Tibial nerve (tissue), 4 donors: Measurements from ENCODE around the gene TTC33. TPM values are rescaled to one million over a fixed set of nuclear protein-coding genes. Genes with fewer than 3 reads are reported as not detected.

Source experiments
- DNase-seq, 2 donors: peaks; one replicate each; pipeline ENCODE4 v3.0.0-alpha.2; 2019; ENCODE audit warnings: low spot score in 2 of 2
- H3K27ac ChIP-seq, 4 donors: fragments of 200-600 bp; sonication (generic) in 3 of 4; one replicate each; pipeline ENCODE4 v1.5.1; 2017 to 2019; ENCODE audit warnings: mild to moderate bottlenecking in 1 of 4
- H3K27me3 ChIP-seq, 2 donors: fragments of 200-600 bp; sonication (generic) in 1 of 2; one replicate each; pipeline versions ENCODE4 v1.5.1 to v1.6.0; 2017 to 2019
- H3K36me3 ChIP-seq, 3 donors: fragments of 200-600 bp; sonication (generic); one replicate each; pipeline ENCODE4 v1.5.1; 2018 to 2019
- H3K4me1 ChIP-seq, 4 donors: fragments of 200-600 bp; sonication (generic) in 3 of 4; one replicate each; pipeline ENCODE4 v1.5.1; 2017 to 2019
- H3K4me3 ChIP-seq, 4 donors: fragments of 200-600 bp; sonication (generic) in 3 of 4; one replicate each; pipeline ENCODE4 v1.5.1; 2017 to 2019; ENCODE audit warnings: mild to moderate bottlenecking in 1 of 4, moderate library complexity in 1 of 4
- H3K9me3 ChIP-seq, 4 donors: fragments of 200-600 bp; sonication (generic) in 3 of 4; one replicate each; pipeline ENCODE4 v1.5.1; 2017 to 2019
- CTCF ChIP-seq, 5 experiments: fragments of 200-600 bp in 3 of 5; fragments of 450-650 bp in 2 of 5; sonication (generic) in 3 of 5; IDR thresholded peaks; one replicate each; pipeline ENCODE4 v1.5.1; 2016 to 2019; ENCODE audit warnings: antibody characterized with exemption in 5 of 5, mild to moderate bottlenecking in 3 of 5, moderate library complexity in 2 of 5
- EP300 ChIP-seq, 2 donors: sonication (generic); formaldehyde crosslinking; IDR thresholded peaks; one replicate each; pipeline ENCODE4 v1.6.1; 2017; ENCODE audit warnings: antibody characterized with exemption in 2 of 2, mild to moderate bottlenecking in 1 of 2
- POLR2A ChIP-seq, 2 donors: fragments of 450-650 bp; IDR thresholded peaks; one replicate each; pipeline ENCODE4 v1.6.1; 2017; ENCODE audit warnings: antibody characterized with exemption in 2 of 2, mild to moderate bottlenecking in 2 of 2, moderate library complexity in 2 of 2
- WGBS, 2 donors: methylation state at CpG; one replicate each; pipeline ENCODE4 v1.1.5; 2018; 5-methylcytosine and 5-hydroxymethylcytosine counted together
- total RNA-seq, 4 donors: library from RNA; depleted of rRNA; stranded (reverse); fragments of >200 nt; gene quantifications; one replicate each; pipeline ENCODE4 v1.1.0, GENCODE V29; 2016

The TTC33 gene
- total RNA-seq, 4 donors from 2014 or later = 11.4 to 27.1 (median 19.9) TPM

GRCh38 chr5:40634154-40634553 is 121.6 kb downstream of the TTC33 start:
- Histone ChIP-seq H3K4me1 (no peaks in the 10 kb centered on the region), H3K27ac (no peak overlapping the region), H3K9me3 (peaks cover 0 to 42% (median 5%) of the 10 kb centered on the region in 4 donors), H3K27me3 (no peaks in the 10 kb centered on the region), H3K4me3 (no peak overlapping the region), H3K36me3 (no peaks in the 10 kb centered on the region)
- TF ChIP-seq POLR2A (IDR thresholded peaks at IDR 0.05) (no peak), CTCF (IDR thresholded peaks at IDR 0.05) (no peak), EP300 (IDR thresholded peaks at IDR 0.05) (no peak)
- DNase-seq = no peak
- WGBS, 2 donors = 53 to 66% methylated on average over 3 of the region's 3 CpGs

GRCh38 chr5:40631236-40631635 is 124.5 kb downstream of the TTC33 start:
- Histone ChIP-seq H3K36me3 (no peaks in the 10 kb centered on the region), H3K27ac (no peak overlapping the region), H3K27me3 (no peaks in the 10 kb centered on the region), H3K4me3 (no peak overlapping the region), H3K9me3 (peaks cover 0 to 14% (median 2%) of the 10 kb centered on the region in 4 donors), H3K4me1 (no peaks in the 10 kb centered on the region)
- TF ChIP-seq CTCF (IDR thresholded peaks at IDR 0.05) (no peak), POLR2A (IDR thresholded peaks at IDR 0.05) (no peak), EP300 (IDR thresholded peaks at IDR 0.05) (no peak)
- no peak for DNase-seq
- WGBS, 2 donors = 68 to 71% methylated on average over 7 of the region's 7 CpGs

- TF ChIP-seq POLR2A (IDR thresholded peaks at IDR 0.05) = no peak
- no peak for TF ChIP-seq CTCF (IDR thresholded peaks at IDR 0.05)
- TF ChIP-seq EP300 (IDR thresholded peaks at IDR 0.05) = no peak
- Histone ChIP-seq H3K9me3 (peaks cover 0 to 6% (median 0%) of the 10 kb centered on the region in 4 donors), H3K36me3 (no peaks in the 10 kb centered on the region), H3K27me3 (no peaks in the 10 kb centered on the region), H3K4me3 (no peak overlapping the region), H3K27ac (no peak overlapping the region), H3K4me1 (no peaks in the 10 kb centered on the region)
- no peak for DNase-seq
Observed at GRCh38 chr5:40630126-40630525, 125.6 kb downstream of the TTC33 start.

- Histone ChIP-seq H3K4me1 (no peaks in the 10 kb centered on the region), H3K36me3 (no peaks in the 10 kb centered on the region), H3K27me3 (no peaks in the 10 kb centered on the region), H3K4me3 (no peak overlapping the region), H3K27ac (no peak overlapping the region), H3K9me3 (no peaks in the 10 kb centered on the region)
- peak in 1 of 2 donors; percentile 17 for DNase-seq
- TF ChIP-seq POLR2A (IDR thresholded peaks at IDR 0.05) = no peak
- TF ChIP-seq EP300 (IDR thresholded peaks at IDR 0.05) = no peak
- TF ChIP-seq CTCF (IDR thresholded peaks at IDR 0.05) = no peak
- WGBS, 2 donors = 81 to 97% methylated on average over 1 of the region's 1 CpG
Observed at GRCh38 chr5:40628407-40628806, 127.4 kb downstream of the TTC33 start.

- Histone ChIP-seq H3K27me3 (no peaks in the 10 kb centered on the region), H3K4me3 (no peak overlapping the region), H3K4me1 (no peaks in the 10 kb centered on the region), H3K27ac (no peak overlapping the region), H3K36me3 (no peaks in the 10 kb centered on the region), H3K9me3 (no peaks in the 10 kb centered on the region)
- TF ChIP-seq EP300 (IDR thresholded peaks at IDR 0.05) (no peak), CTCF (IDR thresholded peaks at IDR 0.05) (no peak), POLR2A (IDR thresholded peaks at IDR 0.05) (no peak)
- 59 to 63% methylated on average over 2 of the region's 2 CpGs for whole genome bisulfite sequencing, 2 donors
- DNase-seq = no peak
Observed at GRCh38 chr5:40627706-40628105, 128.1 kb downstream of the TTC33 start.
